Suppressor macrophage treated with lipopolysaccharide for 1 hour (primary cell): ENCODE data around the gene ZNF608.

Source experiments
- DNase-seq, 3 donors: peaks; one replicate each; pipeline ENCODE4 v3.0.0-alpha.2; 2020 to 2022

ZNF608 gene

GRCh38 chr5:124736805-124737188 lies 9.6 kb downstream of the ZNF608 start:
- no peak for DNase-seq

GRCh38 chr5:124736082-124736804 lies 10.2 kb downstream of the ZNF608 start:
- DNase-seq = no peak

- no peak for DNase-seq
Observed at GRCh38 chr5:124735169-124735858, 11.1 kb downstream of the ZNF608 start.

GRCh38 chr5:124734574-124735168 lies 11.8 kb downstream of the ZNF608 start:
- DNase-seq = no peak

GRCh38 chr5:124733329-124733650 lies 13.1 kb downstream of the ZNF608 start:
- no peak for DNase-seq

- DNase-seq = no peak
Observed at GRCh38 chr5:124732428-124733328, 13.8 kb downstream of the ZNF608 start.

- DNase-seq = no peak
Observed at GRCh38 chr5:124730381-124730780, 16.1 kb downstream of the ZNF608 start.

GRCh38 chr5:124729720-124730359 lies 16.6 kb downstream of the ZNF608 start:
- DNase-seq = no peak

- no peak for DNase-seq
Observed at GRCh38 chr5:124728968-124729332, 17.5 kb downstream of the ZNF608 start.

GRCh38 chr5:124728331-124728967 lies 18.0 kb downstream of the ZNF608 start:
- no peak for DNase-seq

GRCh38 chr5:124726631-124727362 lies 19.6 kb downstream of the ZNF608 start:
- no peak for DNase-seq

- DNase-seq = no peak
Observed at GRCh38 chr5:124725622-124726258, 20.7 kb downstream of the ZNF608 start.

GRCh38 chr5:124725040-124725434 lies 21.4 kb downstream of the ZNF608 start:
- no peak for DNase-seq

- no peak for DNase-seq
Observed at GRCh38 chr5:124724357-124725039, 21.9 kb downstream of the ZNF608 start.

GRCh38 chr5:124721229-124721735 lies 25.2 kb downstream of the ZNF608 start:
- no peak for DNase-seq

- no peak for DNase-seq
Observed at GRCh38 chr5:124720593-124720992, 25.8 kb downstream of the ZNF608 start.

- DNase-seq = no peak
Observed at GRCh38 chr5:124719113-124719967, 27.1 kb downstream of the ZNF608 start.

GRCh38 chr5:124718380-124718789 lies 28.1 kb downstream of the ZNF608 start:
- DNase-seq = no peak

GRCh38 chr5:124716169-124716568 lies 30.3 kb downstream of the ZNF608 start:
- no peak for DNase-seq
